Measurements from ENCODE around the gene GPR153.

DNA sequence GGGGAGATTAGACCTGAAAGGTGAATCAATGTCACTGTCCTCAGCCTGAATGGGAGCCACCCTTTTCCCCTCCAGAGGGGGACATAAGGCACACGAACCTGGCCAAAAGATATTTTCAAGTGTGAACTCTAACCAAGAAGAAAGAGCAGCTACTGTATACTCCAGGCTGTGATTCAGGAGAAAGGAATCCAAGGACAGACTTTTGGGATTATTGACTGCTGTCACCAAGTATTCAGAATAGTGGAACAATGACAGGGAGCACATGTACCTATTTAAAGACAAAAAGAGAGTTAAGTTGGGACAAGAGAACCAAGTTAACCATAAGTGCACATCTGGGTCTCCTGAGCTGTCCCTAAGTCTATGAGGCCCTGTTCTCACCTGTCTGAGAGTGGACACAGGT lies 27.5 kb downstream of the GPR153 start:
- no peak for TF ChIP-seq EZH2 (IDR thresholded peaks at IDR 0.05; ENCODE audit: borderline replicate concordance, insufficient read depth, low read depth, low read length, poor library complexity, severe bottlenecking)
- TF ChIP-seq, protein P1, sequence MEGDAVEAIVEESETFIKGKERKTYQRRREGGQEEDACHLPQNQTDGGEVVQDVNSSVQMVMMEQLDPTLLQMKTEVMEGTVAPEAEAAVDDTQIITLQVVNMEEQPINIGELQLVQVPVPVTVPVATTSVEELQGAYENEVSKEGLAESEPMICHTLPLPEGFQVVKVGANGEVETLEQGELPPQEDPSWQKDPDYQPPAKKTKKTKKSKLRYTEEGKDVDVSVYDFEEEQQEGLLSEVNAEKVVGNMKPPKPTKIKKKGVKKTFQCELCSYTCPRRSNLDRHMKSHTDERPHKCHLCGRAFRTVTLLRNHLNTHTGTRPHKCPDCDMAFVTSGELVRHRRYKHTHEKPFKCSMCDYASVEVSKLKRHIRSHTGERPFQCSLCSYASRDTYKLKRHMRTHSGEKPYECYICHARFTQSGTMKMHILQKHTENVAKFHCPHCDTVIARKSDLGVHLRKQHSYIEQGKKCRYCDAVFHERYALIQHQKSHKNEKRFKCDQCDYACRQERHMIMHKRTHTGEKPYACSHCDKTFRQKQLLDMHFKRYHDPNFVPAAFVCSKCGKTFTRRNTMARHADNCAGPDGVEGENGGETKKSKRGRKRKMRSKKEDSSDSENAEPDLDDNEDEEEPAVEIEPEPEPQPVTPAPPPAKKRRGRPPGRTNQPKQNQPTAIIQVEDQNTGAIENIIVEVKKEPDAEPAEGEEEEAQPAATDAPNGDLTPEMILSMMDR (IDR thresholded peaks at IDR 0.05): no peak
